HG02981 (cell line): ENCODE results near the gene UROC1.

Experiments used
- ATAC-seq: cut with Tn5 transposase; IDR thresholded peaks from one replicate; pipeline ENCODE4 v1.9.1; 2021; ENCODE audit warnings: mild to moderate bottlenecking, moderate library complexity; ENCODE audit not compliant: unreplicated experiment

UROC1 gene

DNA sequence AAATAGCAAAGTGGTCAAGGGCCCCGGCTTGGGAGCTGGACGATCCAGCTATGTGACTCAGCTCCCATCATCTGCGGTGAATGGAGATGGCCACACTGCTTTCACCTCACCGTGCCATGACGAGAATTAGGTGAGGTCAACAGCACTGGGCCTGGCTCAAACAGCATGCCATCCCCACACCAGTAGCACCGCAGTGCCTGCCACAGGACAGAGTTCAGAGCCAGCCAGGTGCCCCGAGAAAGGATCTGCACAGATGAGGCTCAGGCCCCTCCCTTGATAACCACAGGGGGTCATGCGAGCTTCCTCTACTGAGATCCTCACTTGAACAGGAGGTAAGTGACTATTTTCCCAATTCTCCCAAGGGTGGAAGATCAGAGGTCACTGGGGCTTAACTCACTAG is 71.3 kb downstream of the UROC1 start:
- no peak for ATAC-seq

DNA sequence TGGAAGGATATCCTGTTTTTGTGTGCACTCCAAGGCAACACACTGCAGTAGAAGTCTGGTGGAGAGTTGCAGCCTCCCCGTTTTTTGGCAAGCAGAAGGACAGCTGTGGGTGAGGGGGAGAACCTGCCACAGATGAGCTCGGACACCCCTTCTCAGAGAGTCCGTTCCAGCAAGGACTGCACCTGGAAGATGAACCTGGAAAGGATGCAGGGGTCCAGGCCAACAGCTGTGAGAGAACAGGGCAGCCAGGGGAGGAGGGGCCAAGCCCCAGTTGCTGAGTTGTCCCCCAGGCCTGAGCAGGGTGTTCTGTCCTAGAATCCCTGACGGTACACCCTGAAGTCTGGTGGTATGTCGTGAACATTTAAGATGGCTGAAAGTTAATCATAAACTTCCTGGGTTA is 72.1 kb downstream of the UROC1 start:
- no peak for ATAC-seq

DNA sequence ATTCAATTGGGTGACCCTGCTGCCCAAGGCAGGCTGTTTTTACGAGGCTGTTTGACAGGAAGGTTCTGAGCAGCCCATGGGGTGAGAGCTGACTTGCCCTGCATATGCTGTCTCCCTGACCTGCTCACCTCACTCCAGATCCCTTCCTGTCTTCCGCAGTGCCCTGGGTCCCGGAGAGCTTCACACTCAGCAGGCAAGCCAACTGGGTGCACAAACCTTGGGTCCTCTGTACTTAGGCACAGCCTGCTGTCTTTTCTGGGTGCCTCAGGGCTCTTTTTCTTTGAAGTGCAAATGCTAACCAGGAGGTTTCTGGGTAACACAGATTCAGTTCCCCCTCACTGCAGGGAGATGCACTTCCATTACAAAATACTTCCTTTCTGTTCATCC is 74.7 kb downstream of the UROC1 start:
- no peak for ATAC-seq

DNA sequence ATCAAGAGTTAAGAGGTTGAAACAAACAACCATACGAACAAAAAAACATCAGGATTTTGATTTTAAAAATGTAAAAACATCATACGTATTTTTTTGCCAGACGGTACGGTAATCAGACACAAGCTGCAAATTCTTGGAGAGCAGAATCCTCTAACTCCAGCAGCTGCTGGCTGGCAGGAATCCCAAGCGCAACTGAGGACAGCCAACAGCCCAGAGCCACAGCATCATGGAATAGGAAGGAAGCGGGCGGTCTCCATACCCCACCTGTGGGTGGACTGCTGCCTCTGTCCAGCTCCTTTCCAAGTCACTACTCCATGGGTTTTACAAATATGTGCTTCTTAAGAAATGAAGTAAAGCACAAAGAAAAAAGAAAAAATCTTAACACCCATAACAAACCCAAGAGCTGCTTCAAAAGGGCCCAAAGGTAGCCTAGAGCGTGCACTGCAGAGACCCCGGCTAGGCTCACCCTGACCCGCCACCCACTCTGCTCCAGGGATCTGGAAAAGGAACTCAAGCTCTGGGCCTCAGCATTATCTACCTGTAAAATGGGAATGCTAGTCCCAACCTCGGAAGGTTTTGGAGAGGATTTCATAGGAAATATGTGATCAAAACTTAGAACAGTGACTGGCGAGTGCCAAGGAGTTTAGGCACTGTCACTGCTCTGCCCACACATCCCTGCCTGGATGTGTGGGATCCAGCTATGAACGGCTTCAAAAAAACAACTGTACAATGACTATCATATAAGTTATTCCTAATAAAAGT is 75.3 kb downstream of the UROC1 start:
- ATAC-seq: no peak

DNA sequence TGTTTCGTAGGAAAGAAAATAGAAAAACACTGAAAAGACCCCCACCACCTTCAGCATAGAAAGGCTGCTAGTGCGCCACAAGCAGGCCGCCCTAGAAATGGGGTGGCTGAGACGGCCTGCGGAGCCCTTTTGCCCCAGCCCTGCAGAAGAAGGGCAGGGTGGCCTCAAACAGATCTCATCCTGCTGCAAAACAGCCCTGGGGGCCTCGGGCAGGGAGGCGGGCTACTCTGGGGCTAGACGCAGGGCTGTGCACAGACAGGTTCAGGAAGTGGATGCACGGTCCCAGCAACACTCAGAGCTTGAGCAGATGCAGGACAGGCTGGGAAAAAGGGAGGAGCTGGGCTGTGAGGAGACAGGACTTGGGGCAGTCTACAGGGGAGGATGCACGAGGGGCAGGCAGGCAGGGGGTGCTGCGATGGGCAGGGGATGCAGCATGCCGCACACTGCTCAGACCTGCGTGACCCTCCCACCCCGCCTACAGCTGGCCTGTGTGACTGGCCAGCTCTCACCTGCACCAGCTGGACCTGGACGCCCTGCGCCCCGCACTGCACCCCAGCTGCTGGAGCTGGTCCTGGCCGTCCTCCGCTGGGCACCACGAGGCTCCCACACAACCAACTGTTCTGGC is 76.2 kb downstream of the UROC1 start:
- ATAC-seq: no peak

DNA sequence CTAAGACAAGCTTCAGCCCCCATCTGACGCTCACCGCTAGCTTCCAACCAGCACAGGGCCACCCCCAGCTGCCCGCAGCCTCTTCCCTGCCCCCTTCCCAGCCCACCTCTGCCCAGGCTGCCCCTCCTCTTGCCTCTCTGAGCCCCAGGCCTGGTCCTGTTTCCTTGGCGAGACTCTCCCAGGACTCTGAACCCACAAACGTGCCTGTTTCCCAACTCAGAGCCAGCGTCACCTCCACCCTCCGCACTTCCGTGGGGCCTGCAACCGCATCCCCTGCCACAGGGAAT is 76.9 kb downstream of the UROC1 start:
- ATAC-seq: no peak

DNA sequence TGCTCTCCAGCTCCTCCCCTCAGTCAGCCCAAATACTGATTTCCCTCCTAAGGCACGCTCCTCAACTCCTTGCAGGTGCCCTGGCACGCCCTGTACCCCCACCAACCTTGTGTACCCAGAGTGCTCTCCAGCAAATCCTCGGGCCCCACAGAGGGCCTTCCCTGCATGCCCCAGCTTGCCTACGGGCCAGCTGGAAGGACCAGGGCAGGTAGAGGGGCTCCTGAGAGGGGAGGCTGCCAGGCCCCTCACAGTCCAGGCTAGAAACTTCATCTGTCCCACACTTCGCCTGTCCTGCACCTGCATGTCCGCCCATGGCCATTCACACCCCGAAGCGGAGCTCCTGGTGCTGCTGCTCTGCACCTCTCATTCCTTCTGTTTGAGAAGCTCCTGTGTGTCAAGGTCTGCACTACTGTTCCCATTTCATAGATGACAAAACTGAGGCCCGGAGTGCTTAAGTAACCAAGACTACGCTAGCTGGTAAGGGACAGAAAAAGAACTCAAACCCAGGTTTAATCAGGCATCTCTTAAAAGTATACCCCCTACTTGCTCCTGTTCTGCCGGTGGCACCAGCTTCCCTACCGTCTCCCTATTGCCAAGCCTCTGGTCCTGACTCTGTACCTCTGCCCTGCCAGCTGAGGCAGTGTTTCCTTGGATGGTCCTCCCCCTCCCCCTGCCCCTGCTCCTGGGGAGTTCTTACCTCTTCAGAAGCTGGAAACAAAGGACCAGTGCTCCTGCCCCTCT is 77.4 kb downstream of the UROC1 start:
- ATAC-seq: no peak

DNA sequence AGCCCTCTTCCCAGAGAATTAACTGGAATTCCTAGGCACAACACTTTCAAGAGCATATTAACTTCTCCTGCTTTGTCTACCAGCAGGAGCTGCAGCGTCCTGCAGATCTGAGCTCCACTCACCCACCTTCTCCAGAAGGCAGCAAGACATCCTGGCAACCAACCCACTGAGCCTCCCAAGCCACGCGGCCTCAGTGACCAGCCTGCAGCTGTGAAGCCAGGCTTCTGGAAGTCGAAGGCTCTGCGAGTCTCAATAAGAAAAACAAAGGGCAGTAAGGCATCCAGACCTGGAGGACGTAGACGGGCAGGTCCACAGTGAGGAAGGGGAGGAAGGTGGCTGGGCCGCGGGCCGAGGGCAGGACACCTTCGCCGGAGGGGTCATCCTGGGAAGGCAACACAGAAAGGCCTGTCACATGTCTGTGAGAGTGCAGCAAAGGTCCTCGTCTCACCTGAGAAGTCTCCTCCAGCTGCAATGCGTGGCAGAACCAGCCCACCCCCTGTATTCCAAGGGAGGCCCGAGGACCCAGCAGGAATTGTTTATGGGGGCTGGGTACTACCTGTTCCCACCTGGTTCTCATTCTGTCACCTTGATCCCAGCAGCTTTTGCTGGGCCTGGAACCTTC is 78.1 kb downstream of the UROC1 start:
- no peak for ATAC-seq

DNA sequence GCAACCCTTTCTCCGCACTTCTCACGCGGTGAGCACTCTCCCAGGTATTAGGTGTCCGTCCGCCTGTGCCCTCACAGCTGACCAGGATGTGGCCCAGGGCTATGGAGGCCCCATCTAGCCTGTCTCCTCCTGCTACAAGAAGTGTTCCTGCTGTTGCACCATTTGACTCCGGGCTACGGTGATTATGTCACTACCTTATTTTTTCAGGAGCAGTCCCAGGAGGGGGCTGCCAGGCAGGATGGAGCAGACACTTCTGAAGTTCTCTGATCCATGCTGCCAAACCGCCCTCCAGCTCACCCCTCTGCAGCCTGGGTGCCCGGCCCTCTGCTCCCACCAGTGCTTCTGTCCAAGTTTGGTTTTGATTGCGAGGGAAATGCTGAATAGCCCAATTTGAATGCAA is 78.8 kb downstream of the UROC1 start:
- no peak for ATAC-seq

DNA sequence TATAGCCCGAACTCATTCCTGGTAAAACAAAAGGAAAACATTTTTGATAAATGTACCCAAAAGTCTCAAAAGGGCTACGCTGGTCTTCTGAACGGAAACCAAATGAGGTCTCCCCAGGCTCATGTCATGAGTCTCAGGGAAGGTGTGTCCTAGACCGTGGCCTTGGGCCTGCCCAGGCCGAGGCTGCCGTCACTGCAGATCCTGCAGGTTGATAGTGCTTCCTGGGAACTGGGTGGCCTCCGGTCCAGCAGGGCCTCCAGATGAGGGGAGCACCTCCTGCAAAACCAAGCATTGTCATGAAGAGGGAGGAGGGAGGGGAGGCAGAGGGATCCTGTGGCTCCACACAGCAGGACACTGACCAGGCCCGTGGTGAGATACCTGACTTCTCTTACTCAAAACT is 79.4 kb downstream of the UROC1 start:
- no peak for ATAC-seq

DNA sequence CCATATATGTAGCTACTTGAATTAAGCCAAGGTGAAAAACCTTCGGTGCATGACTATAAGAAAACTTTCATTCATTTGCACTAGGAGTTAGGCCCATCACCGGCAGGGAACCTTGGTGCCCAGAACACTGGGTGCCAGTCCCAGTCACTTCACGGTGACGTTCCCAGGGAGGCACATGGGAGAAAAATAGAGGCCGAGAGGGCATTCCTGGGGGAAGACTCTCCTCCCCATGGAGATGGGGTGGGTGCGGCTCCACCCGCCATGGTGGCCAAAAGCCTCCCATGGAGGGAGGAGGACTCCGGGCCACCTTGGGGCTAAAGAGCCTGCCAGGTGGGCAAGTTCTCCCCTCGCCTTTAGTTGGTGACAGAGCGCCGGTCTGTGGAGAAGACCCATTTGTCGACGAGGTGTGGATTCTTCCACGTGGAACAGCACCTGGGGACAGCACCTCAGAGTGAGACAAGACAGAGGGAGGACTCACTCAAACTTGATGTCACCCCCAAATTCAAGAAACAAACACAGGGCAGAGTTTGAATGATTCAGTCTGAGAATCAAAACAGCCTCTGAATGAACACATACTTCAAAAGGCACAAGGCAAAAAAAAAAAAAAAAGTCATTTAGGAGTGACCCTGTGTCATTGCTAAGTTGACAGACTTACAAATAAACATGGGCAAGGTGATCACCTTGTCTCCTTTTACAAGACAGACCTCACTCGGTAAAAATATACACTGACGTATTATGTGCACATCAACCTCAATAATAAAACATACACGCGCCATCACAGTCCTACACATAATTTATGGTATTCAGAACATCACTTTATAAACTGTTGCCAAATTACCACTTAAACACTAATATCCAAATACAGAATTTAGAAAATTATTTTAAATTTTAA is 80.5 kb downstream of the UROC1 start:
- ATAC-seq: no peak

DNA sequence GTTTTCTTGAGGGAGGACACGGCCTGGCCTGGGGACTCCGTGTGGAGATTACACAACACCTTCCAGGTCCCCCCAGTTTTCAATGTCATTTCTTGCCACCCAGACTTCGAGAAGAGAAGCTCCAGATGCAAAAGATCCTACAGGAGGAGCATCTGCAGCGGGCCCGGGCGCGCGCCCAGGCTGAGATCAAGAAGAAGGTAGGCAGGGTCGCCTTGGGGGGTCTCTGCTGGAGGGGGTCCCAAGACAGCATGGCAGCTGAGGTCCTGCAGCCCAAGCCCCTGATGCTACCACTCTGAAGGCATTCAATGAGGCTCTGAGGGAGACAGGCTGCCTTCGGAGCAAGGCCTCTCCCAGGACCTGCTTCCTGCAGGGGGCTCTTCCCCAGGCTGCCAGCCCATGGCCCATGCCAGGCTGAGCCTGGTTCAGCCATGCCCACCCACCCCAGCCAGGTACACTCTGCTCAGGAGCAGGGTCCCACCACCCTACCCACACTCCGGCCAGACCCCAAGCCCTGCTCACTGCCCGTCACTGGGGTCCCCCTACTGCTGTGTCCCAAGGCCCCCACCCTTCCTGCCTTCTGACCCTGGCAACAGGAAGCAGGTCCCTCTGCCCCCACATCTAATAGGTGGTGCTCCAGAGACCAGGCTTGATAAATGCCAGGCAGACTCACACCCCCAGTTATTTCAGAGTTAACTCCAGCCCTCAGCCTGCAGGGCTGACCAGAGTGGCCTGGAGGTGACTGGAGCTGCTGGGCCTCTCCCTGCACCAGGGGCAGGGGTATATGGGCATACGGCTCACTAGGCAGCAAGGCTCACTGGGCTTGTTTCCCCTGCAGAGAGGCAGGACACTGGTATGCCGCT is 81.9 kb downstream of the UROC1 start:
- ATAC-seq: no peak

DNA sequence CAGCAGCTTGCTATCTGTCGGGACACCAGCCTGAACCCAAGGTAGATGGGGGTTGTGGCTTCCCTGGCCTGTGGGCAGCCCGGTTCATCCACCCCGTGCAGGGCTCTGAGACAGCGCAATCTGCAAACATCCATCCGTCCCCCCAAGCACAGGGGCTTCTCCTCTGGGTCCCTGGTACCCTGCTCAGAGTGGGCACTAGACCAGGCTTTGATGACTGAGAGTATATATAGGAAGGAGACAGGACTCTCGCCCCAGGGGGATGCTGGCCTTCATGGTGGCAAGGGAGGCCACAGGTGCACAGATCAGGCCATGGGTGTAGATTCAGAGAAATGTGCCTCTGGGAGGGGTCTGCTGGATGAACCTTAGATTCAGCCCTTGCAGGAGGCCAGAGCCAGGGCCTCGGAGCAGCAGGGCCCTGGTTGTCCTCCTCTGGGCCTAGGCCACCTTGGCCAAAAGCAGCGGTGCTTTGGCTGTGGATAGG is 82.6 kb downstream of the UROC1 start:
- ATAC-seq: no peak

DNA sequence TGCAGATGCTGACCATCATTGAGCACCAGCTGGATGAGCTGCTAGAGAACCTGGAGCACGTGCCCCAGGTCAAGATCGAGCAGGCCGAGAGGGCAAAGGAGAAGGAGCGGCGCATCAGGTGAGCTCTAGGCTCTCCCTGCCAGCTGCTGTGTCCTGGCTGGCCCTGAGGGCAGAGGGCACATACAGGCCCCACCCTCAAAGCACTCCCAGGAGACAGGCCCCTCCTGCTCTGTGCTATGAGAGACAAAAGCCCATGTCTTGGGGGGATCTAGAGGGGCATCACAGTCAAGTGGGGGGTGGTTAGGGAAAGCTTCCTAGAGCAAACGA is 83.3 kb downstream of the UROC1 start:
- no peak for ATAC-seq

DNA sequence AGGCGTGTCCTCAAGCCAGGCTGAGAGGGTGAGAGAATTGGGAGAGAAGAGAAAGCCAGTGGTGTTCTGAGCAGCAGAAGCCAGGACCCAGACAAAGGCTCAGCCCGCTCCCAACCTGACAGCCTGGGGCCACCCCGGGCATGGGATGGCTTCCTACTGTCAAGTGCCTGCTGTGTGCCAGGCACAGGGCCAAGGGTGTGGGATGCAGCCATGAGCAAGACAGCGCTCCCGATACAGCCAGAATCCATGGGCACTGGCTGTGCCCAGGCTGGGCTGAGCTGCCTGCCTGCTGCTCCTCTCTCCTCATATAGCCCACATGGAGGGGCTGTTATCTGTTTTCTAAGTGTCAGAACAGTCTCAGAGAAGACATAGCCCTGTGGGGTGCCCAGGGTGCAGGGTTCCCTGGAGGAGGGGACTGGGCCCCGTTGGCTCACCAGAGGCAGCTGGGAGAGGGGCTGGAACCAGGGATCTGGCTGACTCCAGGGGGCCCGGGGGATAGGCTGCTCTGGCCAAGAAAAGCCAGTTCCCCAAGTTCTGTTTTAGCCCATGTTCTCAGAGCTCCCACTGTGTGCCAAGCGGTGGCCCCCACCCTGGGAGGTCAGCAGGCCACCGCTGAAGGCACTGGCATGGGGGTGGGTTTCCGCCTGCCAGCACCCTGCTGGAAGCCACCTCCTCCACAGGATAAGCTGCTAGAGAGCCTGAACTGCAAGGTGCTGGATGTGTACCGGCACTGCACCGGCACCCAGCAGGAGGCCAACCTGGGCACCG is 83.9 kb downstream of the UROC1 start:
- no peak for ATAC-seq

DNA sequence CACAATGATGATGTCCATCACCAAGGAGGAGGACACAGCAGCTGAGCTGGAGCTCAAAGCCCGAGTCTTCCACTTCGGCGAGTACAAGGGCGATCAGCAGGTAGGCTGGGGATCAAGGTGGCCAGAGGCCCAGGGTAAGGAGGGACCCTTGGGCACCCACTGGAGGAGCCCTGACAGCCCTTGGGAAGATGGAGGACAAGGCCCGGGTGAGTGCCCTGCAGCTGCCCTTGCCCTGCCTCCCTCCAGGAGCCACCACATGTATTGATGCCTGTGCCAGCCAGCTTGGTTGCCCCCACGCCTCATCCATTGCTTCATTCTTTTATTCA is 84.5 kb downstream of the UROC1 start:
- ATAC-seq: no peak

DNA sequence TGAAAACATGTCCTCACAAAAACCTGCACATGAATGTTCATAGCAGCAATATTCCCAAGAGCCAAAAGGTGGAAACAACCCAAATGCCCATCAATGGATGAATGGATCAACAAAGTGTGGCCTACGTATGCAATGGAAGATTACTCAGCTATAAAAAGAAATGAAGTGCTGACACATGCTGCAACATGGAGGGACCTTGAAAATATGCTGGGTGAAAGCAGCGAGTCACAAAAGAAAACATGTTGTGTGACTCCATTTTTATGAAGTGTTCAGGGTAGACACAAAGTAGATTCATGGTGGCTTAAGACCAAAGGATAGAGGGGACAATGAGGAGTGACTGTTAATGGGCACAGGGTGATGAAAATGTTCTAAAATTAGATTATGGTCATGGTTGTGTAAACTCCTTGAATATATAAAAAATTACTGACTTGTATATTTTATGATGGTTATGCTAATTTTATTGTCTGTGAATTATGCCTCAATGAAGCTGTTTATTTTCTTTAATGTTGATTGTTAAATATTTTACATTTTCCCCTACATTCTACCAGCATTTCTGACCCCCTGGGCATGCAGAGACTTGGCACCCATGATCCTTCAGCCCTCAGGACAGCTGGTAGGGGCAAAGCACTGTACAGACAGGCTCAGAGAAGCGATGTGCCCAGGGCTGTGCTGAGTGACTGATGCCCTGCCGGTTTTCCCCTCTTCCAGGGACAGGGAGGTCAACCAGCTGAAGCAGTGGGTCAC is 85.0 kb downstream of the UROC1 start:
- no peak for ATAC-seq
